ENCODE data around the gene ZNF641.
"Not testable (repeated sequence)": the region's sequence is repeated elsewhere in the genome, so short reads cannot be mapped to it uniquely, and the experiment has no call there.

ZNF641 gene

DNA sequence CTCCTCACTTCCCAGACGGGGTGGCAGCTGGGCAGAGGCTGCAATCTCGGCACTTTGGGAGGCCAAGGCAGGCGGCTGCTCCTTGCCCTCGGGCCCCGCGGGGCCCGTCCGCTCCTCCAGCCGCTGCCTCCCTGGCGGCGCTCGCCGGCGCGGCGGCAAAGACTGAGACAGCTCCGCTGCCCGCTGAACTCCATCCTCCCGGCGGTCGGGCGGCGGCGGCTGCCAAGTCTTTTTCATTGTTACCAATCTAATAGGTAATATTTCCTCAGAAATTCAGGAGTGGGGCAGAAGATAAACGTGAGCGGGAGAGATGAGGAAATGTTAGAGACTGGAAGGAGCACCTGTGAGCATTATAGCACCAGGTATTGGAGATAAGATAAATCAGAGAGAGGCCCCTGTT lies 17.0 kb downstream of the ZNF641 start:
- not testable (repeated sequence) for DNase-seq

- no peak for DNase-seq
Measured at GRCh38 chr12:48331399-48331798, 19.3 kb downstream of the ZNF641 start.

GRCh38 chr12:48329199-48329939 lies 21.4 kb downstream of the ZNF641 start:
- DNase-seq: no peak

- no peak for DNase-seq
Measured at GRCh38 chr12:48316491-48316890, 34.2 kb downstream of the ZNF641 start.

GRCh38 chr12:48311313-48311712 lies 39.4 kb downstream of the ZNF641 start:
- no peak for DNase-seq

GRCh38 chr12:48307269-48307668 lies 43.5 kb downstream of the ZNF641 start:
- DNase-seq: no peak

DNA sequence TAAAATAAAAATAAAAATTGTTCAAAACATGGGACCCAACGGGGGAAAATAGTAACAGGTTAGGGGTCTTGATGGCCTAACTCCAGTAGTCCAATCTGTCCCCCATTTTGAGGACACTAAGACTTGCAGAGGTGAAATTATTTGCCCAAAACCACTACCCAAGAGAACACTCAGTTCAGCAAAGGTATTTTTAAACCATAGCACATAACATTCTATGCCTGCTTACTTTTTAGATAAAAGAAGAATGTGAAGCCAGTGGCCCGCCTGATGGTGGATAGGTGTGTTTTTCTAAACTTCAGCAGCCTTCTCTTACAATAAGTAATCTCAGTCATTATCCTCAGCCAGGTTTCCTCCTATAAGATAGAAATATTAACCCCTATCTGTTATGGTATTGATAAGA lies 45.5 kb downstream of the ZNF641 start:
- no peak for DNase-seq

- no peak for DNase-seq
Measured at GRCh38 chr12:48302161-48302911, 48.4 kb downstream of the ZNF641 start.

GRCh38 chr12:48300774-48301173 lies 49.9 kb downstream of the ZNF641 start:
- no peak for DNase-seq

DNA sequence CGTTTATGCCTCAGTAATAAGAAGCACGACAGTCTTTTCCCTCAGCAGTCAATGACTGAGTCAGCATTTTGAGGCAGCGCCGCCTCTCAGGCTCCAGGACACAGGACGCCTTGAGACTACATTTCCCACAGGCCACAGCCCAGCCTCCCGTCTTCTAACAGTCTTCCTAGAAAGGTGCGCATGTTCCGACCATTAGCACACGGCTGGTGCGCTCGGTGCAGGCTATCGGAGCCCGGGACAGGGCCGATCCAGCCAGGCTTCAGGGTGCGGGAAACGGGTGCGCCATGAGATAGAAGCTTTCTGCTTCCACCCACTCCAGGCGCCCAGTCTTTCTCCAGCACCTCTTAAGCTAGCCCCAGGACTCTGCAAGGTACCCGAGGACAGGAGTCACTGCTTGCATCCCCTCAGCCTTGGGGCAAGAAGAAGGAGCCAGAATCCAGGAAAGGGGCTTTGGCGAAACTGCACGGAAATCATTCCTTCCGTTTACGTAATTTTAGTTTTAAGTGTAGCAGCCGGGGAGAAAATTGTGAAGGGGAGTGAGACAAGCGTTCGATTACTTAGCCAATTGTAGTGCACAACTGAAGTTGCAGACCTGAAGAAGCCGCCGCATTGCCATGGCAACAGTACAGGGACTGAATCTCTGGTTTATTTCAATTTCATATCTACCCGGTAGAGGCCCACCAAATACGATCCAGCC lies 54.0 kb downstream of the ZNF641 start:
- DNase-seq: peak; percentile 79

DNA sequence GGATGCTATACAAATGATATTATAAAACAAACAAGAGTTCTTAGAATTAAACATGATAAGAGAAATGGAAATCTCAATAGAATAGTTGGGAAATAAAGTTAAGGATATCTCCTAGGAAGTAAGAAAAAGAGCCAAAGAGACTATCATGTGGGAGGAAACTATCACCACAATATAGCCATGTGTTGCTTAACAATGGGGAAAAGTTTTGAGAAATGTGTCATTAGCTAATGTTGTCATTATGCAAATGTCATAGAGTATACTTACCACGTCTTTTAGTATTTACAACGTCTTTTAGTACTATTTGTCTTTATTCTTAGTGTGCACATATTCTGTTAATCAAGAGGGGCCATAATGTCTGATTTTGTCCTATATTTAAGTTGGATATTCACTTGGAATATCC lies 58.7 kb downstream of the ZNF641 start:
- no peak for DNase-seq

- DNase-seq: no peak
Measured at GRCh38 chr12:48291511-48291910, 59.2 kb downstream of the ZNF641 start.

GRCh38 chr12:48288387-48289268 lies 62.1 kb downstream of the ZNF641 start:
- no peak for DNase-seq
